Endodermal cell (in vitro differentiated cells): Measurements from ENCODE around the gene CD80. TPM values are rescaled to one million over a fixed set of nuclear protein-coding genes. Genes with fewer than 3 reads are reported as not detected.

ENCODE experiments used
- DNase-seq: peaks from one replicate; pipeline ENCODE4 v3.0.0-alpha.2; 2017
- H3K27ac ChIP-seq: 2 replicates; pipeline ENCODE4 v1.5.1; 2013; ENCODE audit warnings: mild to moderate bottlenecking, low read depth, low read length, moderate library complexity
- H3K27me3 ChIP-seq: 2 replicates; pipeline ENCODE4 v1.6.1; 2013; ENCODE audit warnings: mild to moderate bottlenecking, low read length, moderate library complexity; ENCODE audit not compliant: insufficient read depth, control insufficient read depth, poor library complexity, severe bottlenecking
- H3K36me3 ChIP-seq: 2 replicates; pipeline ENCODE4 v1.7.0; 2013; ENCODE audit warnings: mild to moderate bottlenecking, low read length, moderate library complexity; ENCODE audit not compliant: control insufficient read depth, insufficient read depth
- H3K4me1 ChIP-seq: one replicate; pipeline ENCODE4 v1.7.0; 2013; ENCODE audit warnings: low read length; ENCODE audit not compliant: control insufficient read depth, insufficient read depth
- H3K4me3 ChIP-seq: 2 replicates; pipeline ENCODE4 v1.5.1; 2013; ENCODE audit warnings: mild to moderate bottlenecking, low read length, moderate library complexity
- H3K9ac ChIP-seq: 2 replicates; pipeline ENCODE4 v1.6.1; 2013; ENCODE audit warnings: mild to moderate bottlenecking, low read length, moderate library complexity; ENCODE audit not compliant: poor library complexity, severe bottlenecking; ENCODE audit errors: extremely low read depth
- H3K9me3 ChIP-seq: 2 replicates; pipeline ENCODE4 v1.6.1; 2013; ENCODE audit warnings: mild to moderate bottlenecking, low read length, moderate library complexity; ENCODE audit not compliant: control insufficient read depth
- H3K27ac Mint-ChIP-seq: 2 replicates; pipeline ENCODE4 v1.8.0; 2020; ENCODE audit warnings: mixed read lengths
- H3K27me3 Mint-ChIP-seq: 2 replicates; pipeline ENCODE4 v1.8.0; 2021; ENCODE audit warnings: mild to moderate bottlenecking, mixed read lengths; ENCODE audit not compliant: insufficient read depth
- H3K36me3 Mint-ChIP-seq: 2 replicates; pipeline ENCODE4 v1.8.0; 2020; ENCODE audit warnings: low read depth, mixed read lengths
- H3K4me1 Mint-ChIP-seq: 2 replicates; pipeline ENCODE4 v1.8.0; 2020; ENCODE audit warnings: mixed read lengths
- H3K4me3 Mint-ChIP-seq: 2 replicates; pipeline ENCODE4 v1.8.0; 2020; ENCODE audit warnings: mild to moderate bottlenecking, moderate library complexity, mixed read lengths
- H3K9me3 Mint-ChIP-seq: 2 replicates; pipeline ENCODE4 v1.8.0; 2020; ENCODE audit warnings: mild to moderate bottlenecking, mixed read lengths
- WGBS, 2 experiments: methylation state at CpG; one replicate each; pipeline versions ENCODE4 v1.1.5 to v1.1.7; 2013; ENCODE audit warnings: missing lambda C conversion rate in 2 of 2, mixed read lengths in 1 of 2; ENCODE audit not compliant: insufficient coverage in 1 of 2, insufficient read length in 1 of 2; 5-methylcytosine and 5-hydroxymethylcytosine counted together
- total RNA-seq, 2 donors: library from RNA; stranded (reverse); fragmentation: NEBNext Ultra II Directional in 1 of 2; extraction: Animal tissue kit (Norgen Biotek cat#: 25700) in 1 of 2; gene quantifications; 2 replicates in 1 of 2; 3 replicates in 1 of 2; pipeline ENCODE4 v1.2.1, GENCODE V29; 2021
- TF ChIP-seq, protein P1 (sequence below): fragments of 200-600 bp; sonication (generic); conservative IDR thresholded peaks from 2 replicates; pipeline ENCODE4 v1.5.0; 2021; ENCODE audit warnings: antibody characterized with exemption, mild to moderate bottlenecking

CD80 gene
- total RNA-seq, 2 donors from 2014 or later, result 2.2 to 2.5 TPM

DNA sequence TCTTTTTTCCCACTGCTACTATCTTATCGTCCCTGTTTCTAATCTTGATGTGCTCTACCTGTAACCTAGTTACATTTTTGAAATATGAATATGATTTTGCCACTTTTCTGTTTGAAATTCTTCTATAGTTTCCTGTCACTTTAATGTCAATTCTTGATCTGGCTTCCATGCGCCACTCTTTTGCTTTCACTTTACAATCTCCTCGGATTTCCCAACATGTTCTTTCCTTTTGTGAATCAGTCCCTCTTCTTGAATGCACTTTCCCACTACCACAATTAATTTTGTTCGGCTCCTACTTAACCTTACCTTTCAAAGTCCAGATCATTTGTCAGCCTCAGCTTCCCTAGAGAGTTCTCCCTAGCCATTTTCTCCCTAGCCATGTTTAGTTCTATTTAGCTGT is 52.8 kb downstream of the CD80 start:
- Histone ChIP-seq H3K4me3 (no peak overlapping the region), H3K9ac (no peak overlapping the region), H3K36me3 (peaks cover 59% of the 10 kb centered on the region), H3K4me1 (no peaks in the 10 kb centered on the region), H3K9me3 (no peaks in the 10 kb centered on the region), H3K27ac (no peak overlapping the region), H3K27me3 (no peaks in the 10 kb centered on the region)
- Mint-ChIP-seq H3K27me3 (no peaks in the 10 kb centered on the region), H3K27ac (no peak overlapping the region), H3K9me3 (no peaks in the 10 kb centered on the region), H3K4me1 (no peaks in the 10 kb centered on the region), H3K4me3 (no peak overlapping the region), H3K36me3 (peaks cover 61% of the 10 kb centered on the region)
- TF ChIP-seq, protein P1, sequence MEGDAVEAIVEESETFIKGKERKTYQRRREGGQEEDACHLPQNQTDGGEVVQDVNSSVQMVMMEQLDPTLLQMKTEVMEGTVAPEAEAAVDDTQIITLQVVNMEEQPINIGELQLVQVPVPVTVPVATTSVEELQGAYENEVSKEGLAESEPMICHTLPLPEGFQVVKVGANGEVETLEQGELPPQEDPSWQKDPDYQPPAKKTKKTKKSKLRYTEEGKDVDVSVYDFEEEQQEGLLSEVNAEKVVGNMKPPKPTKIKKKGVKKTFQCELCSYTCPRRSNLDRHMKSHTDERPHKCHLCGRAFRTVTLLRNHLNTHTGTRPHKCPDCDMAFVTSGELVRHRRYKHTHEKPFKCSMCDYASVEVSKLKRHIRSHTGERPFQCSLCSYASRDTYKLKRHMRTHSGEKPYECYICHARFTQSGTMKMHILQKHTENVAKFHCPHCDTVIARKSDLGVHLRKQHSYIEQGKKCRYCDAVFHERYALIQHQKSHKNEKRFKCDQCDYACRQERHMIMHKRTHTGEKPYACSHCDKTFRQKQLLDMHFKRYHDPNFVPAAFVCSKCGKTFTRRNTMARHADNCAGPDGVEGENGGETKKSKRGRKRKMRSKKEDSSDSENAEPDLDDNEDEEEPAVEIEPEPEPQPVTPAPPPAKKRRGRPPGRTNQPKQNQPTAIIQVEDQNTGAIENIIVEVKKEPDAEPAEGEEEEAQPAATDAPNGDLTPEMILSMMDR, result no peak
- no peak for DNase-seq
- WGBS, 2 experiments, result 93 to 95% methylated on average over 3 to 4 of the region's 4 CpGs

DNA sequence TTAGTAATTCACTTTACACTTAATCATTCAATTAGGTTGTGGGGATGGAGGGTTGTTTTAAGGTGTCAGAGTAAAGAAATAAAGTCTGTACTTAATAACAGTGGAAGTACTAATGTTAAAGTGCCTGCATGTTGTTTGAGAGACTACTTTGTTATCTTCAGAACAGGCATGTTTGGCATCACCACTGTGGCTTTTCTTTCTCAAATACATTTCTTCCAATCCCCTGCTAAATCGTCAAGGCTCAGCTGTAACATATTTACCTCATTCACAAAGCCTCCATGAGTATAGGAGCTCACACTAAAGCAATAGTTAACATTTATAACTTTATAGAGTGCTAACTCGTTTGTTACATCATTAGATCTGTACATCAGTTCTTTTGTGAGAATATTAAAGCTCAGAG is 58.5 kb downstream of the CD80 start:
- TF ChIP-seq, protein P1, result no peak

GRCh38 chr3:119500265-119500664 is 59.1 kb downstream of the CD80 start:
- H3K27ac ChIP-seq, result no peak overlapping the region
- H3K36me3 Mint-ChIP-seq, result peaks cover 19% of the 10 kb centered on the region
- H3K9me3 Mint-ChIP-seq, result no peaks in the 10 kb centered on the region
- H3K27ac Mint-ChIP-seq, result peak overlapping the region; percentile 28
- H3K36me3 ChIP-seq, result peaks cover 19% of the 10 kb centered on the region
- no peak overlapping the region for H3K9ac ChIP-seq
- H3K4me3 Mint-ChIP-seq, result peak overlapping the region; percentile 99
- no peaks in the 10 kb centered on the region for H3K27me3 ChIP-seq
- DNase-seq, result no peak
- H3K9me3 ChIP-seq, result no peaks in the 10 kb centered on the region
- TF ChIP-seq, protein P1, result no peak
- peaks cover 16% of the 10 kb centered on the region for H3K4me1 Mint-ChIP-seq
- H3K27me3 Mint-ChIP-seq, result no peaks in the 10 kb centered on the region
- 93% methylated on average over 4 of the region's 4 CpGs; no CpG with 5 or more reads in 1 of the 2 experiments for WGBS, 2 experiments
- H3K4me3 ChIP-seq, result peak overlapping the region; percentile 99
- no peaks in the 10 kb centered on the region for H3K4me1 ChIP-seq

More for the DNA sequence above, 58.5 kb downstream of the CD80 start:
- H3K36me3 ChIP-seq, result peaks cover 24% of the 10 kb centered on the region
- Mint-ChIP-seq H3K4me1 (peaks cover 16% of the 10 kb centered on the region), H3K36me3 (peaks cover 24% of the 10 kb centered on the region), H3K9me3 (no peaks in the 10 kb centered on the region), H3K27me3 (no peaks in the 10 kb centered on the region), H3K27ac (peak overlapping the region; percentile 28), H3K4me3 (no peak overlapping the region)
- no peaks in the 10 kb centered on the region for H3K4me1 ChIP-seq
- peak overlapping the region; percentile 99 for H3K4me3 ChIP-seq
- no peaks in the 10 kb centered on the region for H3K9me3 ChIP-seq
- no peak overlapping the region for H3K27ac ChIP-seq
- no peaks in the 10 kb centered on the region for H3K27me3 ChIP-seq
- no peak overlapping the region for H3K9ac ChIP-seq
- DNase-seq, result no peak
- WGBS, 2 experiments, result 88 to 100% methylated on average over 1 to 2 of the region's 2 CpGs
